HepG2 (cell line): Measurements from ENCODE around the gene FAM222A. TPM values are rescaled to one million over a fixed set of nuclear protein-coding genes. Genes with fewer than 3 reads are reported as not detected.

Source experiments
- ATAC-seq: fragments of 200-7000 bp; cut with Tn5 transposase; 3 replicates; pipeline ENCODE4 v1.9.1; 2020; ENCODE audit warnings: mild to moderate bottlenecking, moderate library complexity
- BruUV-seq: library from RNA; stranded (reverse); fragments of 400-500 nt; replicated peaks from 2 replicates; lab custom pipeline; 2021; lab: Mats Ljungman, UMichigan
- CTCF ChIA-PET: fragments of 300-600 bp; formaldehyde crosslinking; extraction: SDS; loops from one replicate; lab custom pipeline; 2021; ENCODE audit warnings: low total read pairs, inconsistent platforms, low intra/inter-chr PET ratio; lab: Yijun Ruan, JAX
- POLR2A ChIA-PET: fragments of 350-600 bp; sonication (Branson Sonifier 250); formaldehyde crosslinking; loops from one replicate; lab custom pipeline; 2020; ENCODE audit warnings: antibody characterized with exemption, inconsistent platforms; lab: Yijun Ruan, JAX
- DNase-seq: peaks from one replicate; pipeline ENCODE4 v3.0.0-alpha.2; 2015; ENCODE audit warnings: low spot score
- FAIRE-seq: peaks from 3 replicates; lab custom pipeline; 2011; peaks lifted over from hg19 to GRCh38; lab: Jason Lieb, UNC
- H2AFZ ChIP-seq: one replicate; pipeline ENCODE4 v1.6.1; 2011; ENCODE audit warnings: low read length, inconsistent platforms
- H3K27ac ChIP-seq: fragments of 300-600 bp; 3 replicates; pipeline ENCODE4 v1.8.0; 2011; ENCODE audit warnings: mixed run types, mild to moderate bottlenecking, mixed read lengths, low read length, inconsistent platforms; ENCODE audit not compliant: insufficient read depth; ENCODE audit errors: extremely low read length
- H3K27me3 ChIP-seq, 2 experiments: fragments of 200-600 bp in 1 of 2; 2 replicates in 1 of 2; 3 replicates in 1 of 2; pipeline versions ENCODE4 v1.6.0 to v1.8.0; 2011; ENCODE audit warnings: low read length in 2 of 2, mild to moderate bottlenecking in 2 of 2, moderate library complexity in 2 of 2, inconsistent platforms in 1 of 2; ENCODE audit not compliant: insufficient read depth in 2 of 2, control insufficient read depth in 1 of 2
- H3K36me3 ChIP-seq, 2 experiments: fragments of 200-600 bp in 1 of 2; replicated peaks in 1 of 2; 2 replicates in 1 of 2; 3 replicates in 1 of 2; pipeline versions ENCODE4 v1.5.1 to v1.8.0; 2011; ENCODE audit warnings: low read length in 2 of 2, inconsistent platforms in 1 of 2; ENCODE audit not compliant: insufficient read depth in 2 of 2, control insufficient read depth in 1 of 2
- H3K4me1 ChIP-seq: 2 replicates; pipeline ENCODE4 v1.5.1; 2012; ENCODE audit warnings: low read length, inconsistent platforms; ENCODE audit not compliant: insufficient read depth
- H3K4me2 ChIP-seq: 2 replicates; pipeline ENCODE4 v1.6.0; 2011; ENCODE audit warnings: low read depth, low read length, inconsistent platforms
- H3K4me3 ChIP-seq, 3 experiments: fragments of 200-600 bp in 1 of 3; sonication (generic), shearing (Covaris generic) in 1 of 3; replicated peaks in 1 of 3; 2 replicates each; pipeline ENCODE4 v1.5.1; 2011 to 2016; ENCODE audit warnings: low read length in 3 of 3, inconsistent platforms in 2 of 3, low read depth in 2 of 3, mild to moderate bottlenecking in 2 of 3, control low read depth in 1 of 3, mixed read lengths in 1 of 3; ENCODE audit not compliant: insufficient read depth in 1 of 3
- H3K79me2 ChIP-seq: one replicate; pipeline ENCODE4 v1.6.1; 2011; ENCODE audit warnings: low read length, inconsistent platforms; ENCODE audit not compliant: insufficient read depth
- H3K9ac ChIP-seq: 2 replicates; pipeline ENCODE4 v1.6.0; 2011; ENCODE audit warnings: mild to moderate bottlenecking, low read depth, low read length, inconsistent platforms; ENCODE audit not compliant: insufficient read depth
- H3K9me3 ChIP-seq: 2 replicates; pipeline ENCODE4 v1.5.1; 2012; ENCODE audit warnings: mild to moderate bottlenecking, low read length
- H4K20me1 ChIP-seq: 2 replicates; pipeline ENCODE4 v1.6.0; 2011; ENCODE audit warnings: inconsistent platforms, mild to moderate bottlenecking, low read length, moderate library complexity; ENCODE audit not compliant: insufficient read depth
- ELF1 ChIP-seq: sonication (generic); formaldehyde crosslinking; IDR thresholded peaks from 2 replicates; pipeline ENCODE4 v1.4.0; 2020; ENCODE audit warnings: missing genetic modification reagents
- ELF3 ChIP-seq: IDR thresholded peaks from 2 replicates; pipeline ENCODE4 v1.6.1; 2016; ENCODE audit warnings: missing genetic modification reagents, missing compliant biosample characterization
- TEAD3 ChIP-seq: optimal IDR thresholded peaks from 2 replicates; pipeline ENCODE3; 2016; ENCODE audit warnings: borderline replicate concordance
- ZFP41 ChIP-seq: sonication (generic); formaldehyde crosslinking; IDR thresholded peaks from 2 replicates; pipeline ENCODE4 v1.4.0; 2020; ENCODE audit warnings: mild to moderate bottlenecking, missing genetic modification reagents, borderline replicate concordance
- ZNF749 ChIP-seq: sonication (generic); formaldehyde crosslinking; IDR thresholded peaks from 2 replicates; pipeline ENCODE4 v1.8.0; 2022; ENCODE audit warnings: mild to moderate bottlenecking, missing genetic modification reagents, moderate library complexity, borderline replicate concordance
- ZNF768 ChIP-seq: sonication (generic); formaldehyde crosslinking; IDR thresholded peaks from 2 replicates; pipeline ENCODE4 v1.4.0; 2020; ENCODE audit warnings: missing genetic modification reagents
- WGBS: methylation state at CpG from one replicate; pipeline ENCODE4 v1.1.6; 2017; ENCODE audit warnings: low lambda C conversion rate; 5-methylcytosine and 5-hydroxymethylcytosine counted together
- in situ Hi-C: cut with HindIII; loops from 2 replicates; pipeline ENCODE4 v1.10.0; 2017; ENCODE audit warnings: low pct_unique_long_range_greater_than_20kb; ENCODE audit not compliant: extremely low pct_ligation_motif_present
- intact Hi-C: fragments of 100-400 bp; cut with micrococcal nuclease; formaldehyde crosslinking; loops from one replicate; pipeline ENCODE4 v1.10.0; 2022; ENCODE audit not compliant: unreplicated experiment
- polyA plus RNA-seq, 8 experiments: library from polyadenylated mRNA; depleted of rRNA in 3 of 8; stranded (reverse) in 7 of 8; unstranded in 1 of 8; fragments of >200 nt; fragmentation: Illumina TruSeq in 4 of 8; extraction: Trizol in 4 of 8; gene quantifications; 2 replicates each; pipeline versions ENCODE4 v1.2.1 to v1.2.3, GENCODE V29; 2011 to 2016; ENCODE audit warnings: low read depth in 4 of 8, missing spikeins in 1 of 8, mixed read lengths in 1 of 8; ENCODE audit not compliant: insufficient read depth in 1 of 8
- total RNA-seq, 5 experiments: library from RNA; depleted of rRNA; stranded (reverse); fragments of >200 nt; fragmentation: Illumina TruSeq; extraction: Trizol; gene quantifications; 2 replicates each; pipeline ENCODE4 v1.2.3, GENCODE V29; 2016; ENCODE audit warnings: low read depth in 1 of 5
- TF ChIP-seq, protein P1 (sequence below): sonication (generic); formaldehyde crosslinking; IDR thresholded peaks from 2 replicates; pipeline ENCODE4 v1.5.0; 2020; ENCODE audit warnings: missing genetic modification reagents
- TF ChIP-seq, protein P2 (sequence below): sonication (generic); formaldehyde crosslinking; IDR thresholded peaks from 2 replicates; pipeline ENCODE4 v1.4.0; 2020; ENCODE audit warnings: mild to moderate bottlenecking, missing genetic modification reagents

Gene FAM222A
- total and polyA plus RNA-seq, 2 of the 13 experiments (the other 11 are each of a cell fraction or from before 2014, with no cell fraction given): 2.7 to 9.6 TPM

DNA sequence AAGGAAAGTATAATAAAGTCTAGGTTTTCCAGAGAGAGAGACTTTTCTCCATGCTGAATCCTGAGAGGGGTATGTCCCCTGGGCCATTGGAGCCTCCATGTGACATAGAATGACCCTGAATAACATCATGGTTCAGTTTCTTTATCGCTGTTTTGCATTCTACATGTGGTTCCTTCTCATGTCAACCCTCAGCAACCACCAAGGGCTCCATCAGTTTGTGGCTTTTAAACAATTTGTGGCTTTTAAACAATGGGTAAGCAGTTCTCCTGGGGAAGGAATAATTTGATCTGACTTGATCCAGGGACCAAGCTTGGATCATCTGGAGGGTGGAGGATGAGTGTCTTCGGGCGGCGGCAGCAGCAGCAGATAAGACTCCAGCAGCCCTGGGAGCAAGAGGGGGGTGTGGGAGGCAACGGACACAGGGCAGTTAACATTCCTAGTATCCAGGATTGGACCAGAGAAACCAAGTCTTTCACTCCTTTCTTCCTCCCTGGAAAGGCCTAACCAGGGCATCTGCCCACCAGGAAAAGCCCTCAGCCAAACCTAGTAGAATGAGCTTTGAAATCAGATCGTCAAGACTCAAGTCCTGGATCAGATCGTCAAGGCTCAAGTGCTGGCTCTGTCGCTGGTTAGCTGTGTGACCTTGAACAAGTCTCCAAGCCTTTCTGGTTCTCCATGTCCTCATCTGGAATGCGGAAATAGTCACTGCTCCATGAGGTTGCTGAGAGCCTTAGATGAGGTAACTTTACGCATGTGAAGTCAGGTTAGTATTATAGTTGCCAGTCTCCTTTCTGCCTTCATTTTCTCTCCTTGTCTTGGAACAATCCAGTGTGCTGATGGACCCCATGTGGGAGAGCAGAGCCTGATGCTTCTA lies 27.8 kb upstream of the FAM222A start:
- POLR2A ChIA-PET: interaction anchor here (0.6 kb wide), 1 partner anchor 88 kb away, joined by 3 read pairs; no protein-coding TSS in a partner anchor
- H3K36me3 ChIP-seq: no peaks in the 10 kb centered on the region
- no TSS peak for BruUV-seq
- 53% methylated on average over 9 of the region's 10 CpGs for WGBS
- no peaks in the 10 kb centered on the region for H3K9me3 ChIP-seq
- H3K79me2 ChIP-seq: no peaks in the 10 kb centered on the region
- H3K27ac ChIP-seq: no peak overlapping the region
- intact Hi-C loops (no loop called here), in situ Hi-C loops (no loop called here)
- no peak overlapping the region for H3K4me3 ChIP-seq
- ATAC-seq (no peak; the same call in 2 of the 3 replicates), FAIRE-seq (no peak), DNase-seq (no peak)
- H3K4me2 ChIP-seq: 0 out of 2 replicates have a peak overlapping the region, but pooled peaks have one; percentile 8
- TF ChIP-seq TEAD3 (CRISPR knock-in tag): peak; percentile 83
- TF ChIP-seq ELF3 (CRISPR knock-in tag): peak; percentile 81
- peak; percentile 80; the same call in 1 of the 2 replicates for TF ChIP-seq ZNF768
- TF ChIP-seq ELF1 (CRISPR knock-in tag): peak; percentile 69
- TF ChIP-seq ZNF749: no peak
- TF ChIP-seq ZFP41 (CRISPR knock-in tag): no peak
- H3K9ac ChIP-seq: no peak overlapping the region
- no peaks in the 10 kb centered on the region for H4K20me1 ChIP-seq
- H2AFZ ChIP-seq: no peak overlapping the region
- peaks cover 32% of the 10 kb centered on the region for H3K4me1 ChIP-seq
- CTCF ChIA-PET: no interaction called here
- H3K27me3 ChIP-seq: no peaks in the 10 kb centered on the region

DNA sequence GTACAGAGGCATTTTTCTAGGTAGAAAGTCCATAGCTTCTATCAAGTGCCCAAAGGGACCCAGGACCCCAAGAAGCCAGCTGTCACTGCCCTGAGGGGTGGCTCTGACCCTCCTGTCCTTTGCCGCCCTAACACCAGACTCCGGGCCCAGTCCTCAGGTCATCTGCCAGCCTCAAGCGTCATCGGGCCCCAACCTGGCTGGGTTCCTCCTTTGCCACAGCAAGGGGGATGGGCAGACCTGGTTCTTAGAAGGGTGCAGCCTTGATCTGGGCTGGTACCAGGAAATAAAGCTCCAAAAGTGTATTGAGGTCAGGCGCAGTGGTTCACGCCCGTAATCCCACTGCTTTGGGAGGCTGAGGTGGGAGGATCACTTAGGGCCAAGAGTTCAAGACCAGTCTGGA lies 27.1 kb upstream of the FAM222A start:
- H2AFZ ChIP-seq: no peak overlapping the region
- CTCF ChIA-PET: no interaction called here
- peaks cover 25% of the 10 kb centered on the region for H3K4me1 ChIP-seq
- no peak for ATAC-seq
- in situ Hi-C loops (no loop called here), intact Hi-C loops (no loop called here)
- BruUV-seq: no TSS peak
- no peaks in the 10 kb centered on the region for H4K20me1 ChIP-seq
- WGBS: 56% methylated on average over 4 of the region's 7 CpGs
- TF ChIP-seq, protein P1, sequence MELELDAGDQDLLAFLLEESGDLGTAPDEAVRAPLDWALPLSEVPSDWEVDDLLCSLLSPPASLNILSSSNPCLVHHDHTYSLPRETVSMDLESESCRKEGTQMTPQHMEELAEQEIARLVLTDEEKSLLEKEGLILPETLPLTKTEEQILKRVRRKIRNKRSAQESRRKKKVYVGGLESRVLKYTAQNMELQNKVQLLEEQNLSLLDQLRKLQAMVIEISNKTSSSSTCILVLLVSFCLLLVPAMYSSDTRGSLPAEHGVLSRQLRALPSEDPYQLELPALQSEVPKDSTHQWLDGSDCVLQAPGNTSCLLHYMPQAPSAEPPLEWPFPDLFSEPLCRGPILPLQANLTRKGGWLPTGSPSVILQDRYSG (CRISPR knock-in tag): no peak
- TF ChIP-seq, protein P2, sequence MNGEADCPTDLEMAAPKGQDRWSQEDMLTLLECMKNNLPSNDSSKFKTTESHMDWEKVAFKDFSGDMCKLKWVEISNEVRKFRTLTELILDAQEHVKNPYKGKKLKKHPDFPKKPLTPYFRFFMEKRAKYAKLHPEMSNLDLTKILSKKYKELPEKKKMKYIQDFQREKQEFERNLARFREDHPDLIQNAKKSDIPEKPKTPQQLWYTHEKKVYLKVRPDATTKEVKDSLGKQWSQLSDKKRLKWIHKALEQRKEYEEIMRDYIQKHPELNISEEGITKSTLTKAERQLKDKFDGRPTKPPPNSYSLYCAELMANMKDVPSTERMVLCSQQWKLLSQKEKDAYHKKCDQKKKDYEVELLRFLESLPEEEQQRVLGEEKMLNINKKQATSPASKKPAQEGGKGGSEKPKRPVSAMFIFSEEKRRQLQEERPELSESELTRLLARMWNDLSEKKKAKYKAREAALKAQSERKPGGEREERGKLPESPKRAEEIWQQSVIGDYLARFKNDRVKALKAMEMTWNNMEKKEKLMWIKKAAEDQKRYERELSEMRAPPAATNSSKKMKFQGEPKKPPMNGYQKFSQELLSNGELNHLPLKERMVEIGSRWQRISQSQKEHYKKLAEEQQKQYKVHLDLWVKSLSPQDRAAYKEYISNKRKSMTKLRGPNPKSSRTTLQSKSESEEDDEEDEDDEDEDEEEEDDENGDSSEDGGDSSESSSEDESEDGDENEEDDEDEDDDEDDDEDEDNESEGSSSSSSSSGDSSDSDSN: 0 out of 2 replicates have a peak, but pooled peaks have one; percentile 15
- POLR2A ChIA-PET: interaction anchor here (0.6 kb wide), 1 partner anchor 88 kb away, joined by 3 read pairs; no protein-coding TSS in a partner anchor
- FAIRE-seq: no peak
- no peak overlapping the region for H3K9ac ChIP-seq
- no peak overlapping the region for H3K27ac ChIP-seq
- H3K36me3 ChIP-seq: no peaks in the 10 kb centered on the region
- H3K4me3 ChIP-seq: no peak overlapping the region
- no peak for DNase-seq
- no peaks in the 10 kb centered on the region for H3K9me3 ChIP-seq
- H3K4me2 ChIP-seq: 0 out of 2 replicates have a peak overlapping the region, but pooled peaks have one; percentile 8
- no peaks in the 10 kb centered on the region for H3K79me2 ChIP-seq
- H3K27me3 ChIP-seq: no peaks in the 10 kb centered on the region
